GM12878 (cell line): ENCODE results near the gene HIGD1C.

Experiments used
- BACH1 ChIP-seq: fragments of 450-650 bp; IDR thresholded peaks from 2 replicates; pipeline ENCODE4 v1.6.1; 2017; ENCODE audit warnings: mild to moderate bottlenecking, borderline replicate concordance
- CEBPB ChIP-seq, 2 experiments: fragments of 150-350 bp in 1 of 2; IDR thresholded peaks; 2 replicates each; pipeline ENCODE4 v1.6.1; 2012 to 2014; ENCODE audit warnings: low read depth in 2 of 2, low read length in 2 of 2, borderline replicate concordance in 1 of 2, inconsistent platforms in 1 of 2
- MXI1 ChIP-seq: fragments of 150-350 bp; IDR thresholded peaks from 2 replicates; pipeline ENCODE4 v1.6.1; 2011; ENCODE audit warnings: low read depth, mild to moderate bottlenecking, inconsistent platforms, low read length, improper control_type of control experiment
- SIN3A ChIP-seq: IDR thresholded peaks from 2 replicates; pipeline ENCODE4 v1.6.1; 2012; ENCODE audit warnings: low read depth, low read length, improper control_type of control experiment
- SMC3 ChIP-seq: IDR thresholded peaks from 2 replicates; pipeline ENCODE4 v1.6.1; 2011; ENCODE audit warnings: low read length, improper control_type of control experiment, borderline replicate concordance
- SP1 ChIP-seq: IDR thresholded peaks from one replicate; pipeline ENCODE4 v1.6.1; 2011; ENCODE audit warnings: low read depth, low read length
- TF ChIP-seq, protein P1 (sequence below): IDR thresholded peaks from 2 replicates; pipeline ENCODE4 v1.6.1; 2012; ENCODE audit warnings: low read depth, low read length, improper control_type of control experiment
- TF ChIP-seq, protein P2 (sequence below), 3 experiments: IDR thresholded peaks in 2 of 3; conservative IDR thresholded peaks in 1 of 3; 2 replicates each; pipeline ENCODE4 v1.5.1; 2011; ENCODE audit warnings: low read depth in 3 of 3, low read length in 3 of 3, mild to moderate bottlenecking in 3 of 3, control low read depth in 2 of 3, moderate library complexity in 2 of 3, inconsistent platforms in 1 of 3, mixed read lengths in 1 of 3; ENCODE audit not compliant: control insufficient read depth in 2 of 3, insufficient read depth in 1 of 3; ENCODE audit errors: extremely low read depth in 1 of 3
- TF ChIP-seq, protein P3 (sequence below): IDR thresholded peaks from 2 replicates; pipeline ENCODE4 v1.6.1; 2012; ENCODE audit warnings: low read length, inconsistent platforms

DNA sequence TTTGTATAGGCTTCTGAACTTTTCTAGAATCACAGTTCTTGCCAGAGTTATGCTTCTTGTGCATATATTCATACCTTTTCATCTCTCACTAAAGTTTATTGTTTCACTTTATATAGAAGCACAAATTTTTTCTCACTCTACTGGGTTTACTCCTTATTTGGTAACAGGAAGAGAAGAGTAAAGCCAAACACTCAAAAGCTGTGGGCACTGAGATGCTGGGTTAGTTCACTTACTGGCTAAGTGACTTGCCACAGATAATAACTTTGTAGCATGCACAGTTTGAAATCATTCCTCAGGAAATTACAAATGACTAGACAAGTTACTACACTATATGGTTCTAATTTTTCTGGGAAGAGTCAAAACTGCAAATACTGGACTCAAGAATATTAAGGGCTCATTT lies 7.8 kb downstream of the HIGD1C start:
- TF ChIP-seq CEBPB (IDR thresholded peaks at IDR 0.05; ENCODE audit: borderline replicate concordance in 1 of 2, low read depth in 2 of 2, low read length in 2 of 2) (no peak), SP1 (no peak), SMC3 (no peak), MXI1 (no peak), BACH1 (no peak), SIN3A (no peak)
- TF ChIP-seq, protein P1, sequence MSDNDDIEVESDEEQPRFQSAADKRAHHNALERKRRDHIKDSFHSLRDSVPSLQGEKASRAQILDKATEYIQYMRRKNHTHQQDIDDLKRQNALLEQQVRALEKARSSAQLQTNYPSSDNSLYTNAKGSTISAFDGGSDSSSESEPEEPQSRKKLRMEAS, result no peak
- TF ChIP-seq, protein P2, sequence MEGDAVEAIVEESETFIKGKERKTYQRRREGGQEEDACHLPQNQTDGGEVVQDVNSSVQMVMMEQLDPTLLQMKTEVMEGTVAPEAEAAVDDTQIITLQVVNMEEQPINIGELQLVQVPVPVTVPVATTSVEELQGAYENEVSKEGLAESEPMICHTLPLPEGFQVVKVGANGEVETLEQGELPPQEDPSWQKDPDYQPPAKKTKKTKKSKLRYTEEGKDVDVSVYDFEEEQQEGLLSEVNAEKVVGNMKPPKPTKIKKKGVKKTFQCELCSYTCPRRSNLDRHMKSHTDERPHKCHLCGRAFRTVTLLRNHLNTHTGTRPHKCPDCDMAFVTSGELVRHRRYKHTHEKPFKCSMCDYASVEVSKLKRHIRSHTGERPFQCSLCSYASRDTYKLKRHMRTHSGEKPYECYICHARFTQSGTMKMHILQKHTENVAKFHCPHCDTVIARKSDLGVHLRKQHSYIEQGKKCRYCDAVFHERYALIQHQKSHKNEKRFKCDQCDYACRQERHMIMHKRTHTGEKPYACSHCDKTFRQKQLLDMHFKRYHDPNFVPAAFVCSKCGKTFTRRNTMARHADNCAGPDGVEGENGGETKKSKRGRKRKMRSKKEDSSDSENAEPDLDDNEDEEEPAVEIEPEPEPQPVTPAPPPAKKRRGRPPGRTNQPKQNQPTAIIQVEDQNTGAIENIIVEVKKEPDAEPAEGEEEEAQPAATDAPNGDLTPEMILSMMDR (IDR thresholded peaks at IDR 0.05 in 2 of 3, conservative IDR thresholded peaks at IDR 0.05 in 1 of 3; ENCODE audit: control insufficient read depth in 2 of 3, extremely low read depth in 1 of 3, insufficient read depth in 1 of 3, low read depth in 3 of 3, low read length in 3 of 3), result no peak
- TF ChIP-seq, protein P3, sequence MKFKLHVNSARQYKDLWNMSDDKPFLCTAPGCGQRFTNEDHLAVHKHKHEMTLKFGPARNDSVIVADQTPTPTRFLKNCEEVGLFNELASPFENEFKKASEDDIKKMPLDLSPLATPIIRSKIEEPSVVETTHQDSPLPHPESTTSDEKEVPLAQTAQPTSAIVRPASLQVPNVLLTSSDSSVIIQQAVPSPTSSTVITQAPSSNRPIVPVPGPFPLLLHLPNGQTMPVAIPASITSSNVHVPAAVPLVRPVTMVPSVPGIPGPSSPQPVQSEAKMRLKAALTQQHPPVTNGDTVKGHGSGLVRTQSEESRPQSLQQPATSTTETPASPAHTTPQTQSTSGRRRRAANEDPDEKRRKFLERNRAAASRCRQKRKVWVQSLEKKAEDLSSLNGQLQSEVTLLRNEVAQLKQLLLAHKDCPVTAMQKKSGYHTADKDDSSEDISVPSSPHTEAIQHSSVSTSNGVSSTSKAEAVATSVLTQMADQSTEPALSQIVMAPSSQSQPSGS, result no peak
